D341Med (cell line): ENCODE data around the gene NCBP1.
"Not testable (repeated sequence)": the region's sequence is repeated elsewhere in the genome, so short reads cannot be mapped to it uniquely, and the experiment has no call there.

Source experiments
- DNase-seq: peaks from one replicate; pipeline ENCODE4 v3.0.0; 2012; ENCODE audit warnings: low spot score

Gene NCBP1, protein sequence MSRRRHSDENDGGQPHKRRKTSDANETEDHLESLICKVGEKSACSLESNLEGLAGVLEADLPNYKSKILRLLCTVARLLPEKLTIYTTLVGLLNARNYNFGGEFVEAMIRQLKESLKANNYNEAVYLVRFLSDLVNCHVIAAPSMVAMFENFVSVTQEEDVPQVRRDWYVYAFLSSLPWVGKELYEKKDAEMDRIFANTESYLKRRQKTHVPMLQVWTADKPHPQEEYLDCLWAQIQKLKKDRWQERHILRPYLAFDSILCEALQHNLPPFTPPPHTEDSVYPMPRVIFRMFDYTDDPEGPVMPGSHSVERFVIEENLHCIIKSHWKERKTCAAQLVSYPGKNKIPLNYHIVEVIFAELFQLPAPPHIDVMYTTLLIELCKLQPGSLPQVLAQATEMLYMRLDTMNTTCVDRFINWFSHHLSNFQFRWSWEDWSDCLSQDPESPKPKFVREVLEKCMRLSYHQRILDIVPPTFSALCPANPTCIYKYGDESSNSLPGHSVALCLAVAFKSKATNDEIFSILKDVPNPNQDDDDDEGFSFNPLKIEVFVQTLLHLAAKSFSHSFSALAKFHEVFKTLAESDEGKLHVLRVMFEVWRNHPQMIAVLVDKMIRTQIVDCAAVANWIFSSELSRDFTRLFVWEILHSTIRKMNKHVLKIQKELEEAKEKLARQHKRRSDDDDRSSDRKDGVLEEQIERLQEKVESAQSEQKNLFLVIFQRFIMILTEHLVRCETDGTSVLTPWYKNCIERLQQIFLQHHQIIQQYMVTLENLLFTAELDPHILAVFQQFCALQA

DNA sequence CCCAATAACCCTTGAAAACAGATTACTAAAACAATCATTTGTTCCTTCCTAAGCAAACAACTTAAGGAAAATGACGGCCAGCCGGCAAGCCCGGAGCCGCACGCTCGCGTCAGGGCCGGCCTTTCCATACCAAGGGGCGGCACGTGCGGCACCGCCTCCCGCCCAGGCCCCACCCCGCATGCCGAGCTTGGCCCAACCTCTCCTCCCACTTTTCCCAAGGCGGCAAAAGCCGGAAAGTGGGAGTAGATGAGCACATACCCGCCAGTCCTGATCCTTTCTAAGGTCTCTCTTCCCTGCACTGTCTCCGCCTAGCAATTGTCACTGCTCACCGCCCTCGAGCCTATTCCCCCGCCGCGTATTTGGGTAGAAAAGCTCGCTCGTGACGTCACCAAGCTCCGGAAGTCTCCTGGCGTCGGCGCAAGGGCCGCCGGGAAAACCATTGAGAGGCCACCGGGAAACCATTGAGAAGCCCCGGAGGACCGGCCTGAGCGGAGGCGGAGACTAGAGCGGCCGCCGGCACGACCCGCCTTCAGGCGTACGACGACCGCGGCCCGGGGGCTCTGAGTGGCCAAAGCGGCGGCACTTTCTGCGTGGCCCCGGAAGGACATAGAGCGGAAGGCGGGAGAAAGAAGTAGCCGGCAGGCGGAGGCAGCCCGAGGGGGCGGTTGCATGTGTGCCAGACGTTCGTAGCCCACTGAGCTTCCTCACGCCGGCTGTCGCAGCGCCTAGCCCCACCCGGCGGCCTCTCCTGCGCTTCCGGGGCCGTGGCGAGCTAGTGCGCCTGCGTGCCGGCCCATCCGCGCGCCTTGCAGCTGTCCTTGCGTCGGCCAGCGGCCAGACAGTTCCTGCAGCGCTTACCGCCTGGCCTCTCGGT lies at the start of gene NCBP1, which contains the start of gene TSTD2:
NCBP1 (plus strand) TSS at position 837 of the 874 bp plus-strand sequence. CDS start 61 bp downstream, outside the sequence.
TSTD2 (minus strand) TSS at position 384 of the 874 bp plus-strand sequence. CDS start 5,806 bp downstream, outside the sequence.
- DNase-seq = peak; percentile 95

DNA sequence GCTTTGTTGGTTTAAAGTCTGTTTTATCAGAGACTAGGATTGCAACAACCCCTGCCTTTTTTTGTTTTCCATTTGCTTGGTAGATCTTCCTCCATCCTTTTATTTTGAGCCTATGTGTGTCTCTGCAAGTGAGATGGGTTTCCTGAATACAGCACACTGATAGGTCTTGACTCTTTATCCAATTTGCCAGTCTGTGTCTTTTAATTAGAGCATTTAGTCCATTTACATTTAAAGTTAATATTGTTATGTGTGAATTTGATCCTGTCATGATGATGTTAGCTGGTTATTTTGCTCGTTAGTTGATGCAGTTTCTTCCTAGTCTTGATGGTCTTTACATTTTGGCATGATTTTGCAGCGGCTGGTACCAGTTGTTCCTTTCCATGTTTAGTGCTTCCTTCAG lies 48.8 kb upstream of the NCBP1 start:
- not testable (repeated sequence) for DNase-seq

DNA sequence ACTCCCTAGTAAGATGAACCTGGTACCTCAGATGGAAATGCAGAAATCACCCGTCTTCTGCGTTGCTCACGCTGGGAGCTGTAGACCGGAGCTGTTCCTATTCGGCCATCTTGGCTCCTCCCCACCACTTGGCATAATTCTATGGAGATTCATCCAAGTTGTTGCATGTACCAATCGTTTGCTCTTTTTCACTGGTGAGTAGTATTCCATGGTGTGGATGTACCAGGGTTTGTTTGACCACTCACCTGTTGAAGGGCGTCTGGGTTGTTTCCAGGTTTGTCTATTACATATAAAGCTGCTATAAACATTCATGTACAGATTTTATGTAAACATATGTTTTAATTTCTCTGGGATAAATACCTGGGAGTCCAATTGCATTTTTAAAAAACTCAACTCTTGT lies 46.7 kb upstream of the NCBP1 start:
- DNase-seq = not testable (repeated sequence)

- DNase-seq = no peak
These were observed 42.1 kb upstream of the NCBP1 start for GRCh38 chr9:97591535-97591934.

DNA sequence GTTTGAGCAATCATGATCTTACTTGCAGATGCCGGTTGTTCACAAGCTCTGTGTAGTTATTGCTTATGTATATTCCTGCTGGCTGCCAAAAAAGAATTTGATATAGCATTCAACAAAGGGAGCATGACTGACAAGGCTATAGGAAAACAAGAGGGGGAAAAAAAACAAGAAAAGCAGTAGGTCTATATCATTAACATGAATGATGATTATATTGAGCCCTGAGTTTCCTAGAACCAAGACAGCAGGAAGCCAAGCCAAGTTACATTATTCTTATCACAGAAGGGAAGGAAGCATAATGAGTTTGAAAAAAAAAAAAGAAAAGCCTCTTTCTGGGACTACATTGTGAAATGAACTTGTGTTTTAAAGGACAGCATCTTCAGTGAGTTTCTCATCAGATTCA lies 41.5 kb upstream of the NCBP1 start:
- no peak for DNase-seq

DNA sequence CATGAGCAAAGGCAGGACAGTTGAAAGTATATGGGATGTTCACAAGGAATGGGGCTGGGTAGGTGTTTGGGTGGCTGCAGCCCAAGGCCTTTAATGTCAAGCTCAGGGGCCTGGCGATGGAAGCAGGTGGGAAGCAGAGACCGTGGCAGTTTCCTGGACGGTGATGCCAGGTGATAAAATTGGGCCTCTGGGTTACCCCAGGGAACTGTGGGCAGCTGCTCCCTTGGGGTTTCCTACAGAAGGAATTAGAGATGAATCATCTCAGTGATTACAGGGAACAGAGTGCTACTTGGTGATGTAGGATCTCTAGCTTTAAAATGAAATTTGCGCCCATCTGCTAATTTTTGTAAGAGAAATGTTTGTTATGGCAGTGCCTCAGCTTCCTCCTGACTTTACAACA lies 39.7 kb upstream of the NCBP1 start:
- no peak for DNase-seq

DNA sequence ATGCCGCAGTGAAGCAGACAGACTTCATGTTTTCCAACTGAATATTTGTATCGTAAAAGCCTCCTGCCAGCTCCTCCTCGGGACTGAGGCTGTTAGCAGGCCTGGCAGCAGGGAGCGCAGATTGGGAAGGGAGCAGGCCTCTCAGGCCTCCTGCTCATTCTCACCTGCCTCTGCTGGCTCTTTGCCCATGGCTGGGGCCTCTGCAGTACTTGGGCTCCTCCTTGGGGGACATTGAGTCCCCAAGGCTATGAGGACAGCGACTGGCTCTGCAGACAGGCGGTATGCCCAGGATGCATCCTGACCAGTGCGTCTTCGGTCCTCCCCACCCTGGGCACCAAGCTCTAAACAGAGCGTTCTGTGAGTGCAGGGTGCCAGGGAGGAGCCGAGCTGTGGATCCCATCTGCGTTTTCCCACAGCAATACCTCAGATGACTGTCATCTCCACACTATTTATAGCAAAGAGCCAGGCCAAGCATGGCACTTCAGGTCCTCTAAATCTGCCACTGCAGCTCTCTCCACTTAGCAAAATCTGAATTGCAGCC lies 39.2 kb upstream of the NCBP1 start:
- DNase-seq = no peak

- no peak for DNase-seq
These were observed 36.7 kb upstream of the NCBP1 start for GRCh38 chr9:97596906-97597305.

DNA sequence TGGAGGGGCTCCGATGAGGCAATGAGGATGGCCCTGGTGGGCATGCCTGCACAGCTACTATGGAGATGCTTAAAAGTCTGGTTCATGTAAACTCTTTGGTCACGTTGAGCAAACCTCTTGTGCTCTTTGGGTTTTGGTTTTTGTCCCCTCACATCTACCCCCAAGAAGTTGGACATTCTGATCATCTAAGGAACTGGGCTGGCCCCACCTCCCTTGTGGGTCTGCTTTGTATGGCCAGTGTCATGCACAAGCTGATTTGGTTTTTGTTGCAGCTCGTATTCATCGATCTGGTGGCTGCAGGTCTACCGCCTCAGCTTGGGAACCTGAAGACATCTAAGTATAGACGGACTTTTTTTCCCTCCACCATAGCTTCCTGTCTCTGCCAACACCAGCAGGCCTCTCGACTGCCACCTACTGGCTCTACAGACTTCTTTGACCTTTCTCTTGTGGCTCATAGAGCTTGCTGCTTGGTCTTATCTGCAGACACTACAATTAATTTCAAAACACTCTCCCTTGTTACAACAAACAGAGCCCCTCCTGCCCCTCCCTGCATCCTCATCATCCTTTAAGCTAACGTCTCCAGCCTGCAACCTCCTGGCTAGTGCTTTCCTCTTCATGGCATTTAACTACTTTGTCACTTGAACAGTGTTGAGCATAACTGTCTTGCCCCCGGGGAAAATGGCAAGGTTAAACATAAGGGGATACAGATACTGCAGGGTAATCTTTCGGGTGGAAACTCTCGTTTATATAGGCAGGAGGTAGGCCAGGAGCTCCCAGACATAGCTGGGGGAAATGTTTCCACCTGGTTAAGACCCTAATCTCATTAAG lies 34.9 kb upstream of the NCBP1 start:
- peak; percentile 76 for DNase-seq

DNA sequence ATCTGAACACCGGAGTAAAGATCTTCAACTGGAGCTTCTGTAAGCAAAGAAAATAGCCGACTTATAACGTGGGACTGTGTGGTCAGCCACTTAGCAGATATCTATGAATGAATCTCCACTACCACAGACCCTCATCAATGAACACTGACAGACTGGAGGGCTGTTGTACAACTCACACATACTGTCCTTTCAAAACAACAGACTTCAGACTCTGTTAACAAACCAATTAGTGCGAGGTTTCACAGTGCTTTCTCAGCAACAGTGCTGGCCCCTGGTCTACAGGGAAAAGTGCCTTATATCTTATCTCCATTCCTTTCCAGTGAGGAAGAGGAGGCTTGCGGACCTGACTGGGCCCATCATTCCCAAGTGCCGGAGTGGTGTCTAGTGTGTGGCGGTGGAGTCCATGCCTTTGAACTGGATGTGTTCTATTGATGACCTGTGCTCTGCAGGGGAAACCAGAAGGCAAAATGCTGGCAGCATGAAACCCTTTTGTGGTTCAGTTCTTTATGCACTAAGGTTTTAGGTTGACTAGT lies 34.2 kb upstream of the NCBP1 start:
- no peak for DNase-seq

- DNase-seq = no peak
These were observed 32.9 kb upstream of the NCBP1 start for GRCh38 chr9:97600531-97601227.

GRCh38 chr9:97601228-97601898 lies 32.3 kb upstream of the NCBP1 start:
- no peak for DNase-seq

DNA sequence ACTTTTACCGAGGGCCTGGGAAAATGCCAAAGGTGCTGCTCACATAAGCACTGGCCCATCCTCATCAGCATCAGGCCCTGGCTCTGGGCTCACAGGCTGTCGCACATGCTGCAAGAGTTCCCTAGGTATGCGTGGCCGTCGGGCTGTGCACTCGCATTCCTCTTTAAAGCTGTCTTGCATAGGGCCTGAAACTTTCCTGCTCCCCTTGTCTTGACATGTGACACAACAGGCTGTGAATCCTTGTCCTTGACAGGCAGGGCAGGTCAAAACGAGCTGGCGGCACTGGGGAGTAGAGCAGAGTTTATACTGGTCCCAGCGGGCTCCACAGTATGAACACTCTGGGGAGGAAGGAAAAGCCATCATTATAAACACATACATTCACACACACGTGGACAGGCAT lies 31.2 kb upstream of the NCBP1 start:
- DNase-seq = no peak

- DNase-seq = no peak
These were observed 28.5 kb upstream of the NCBP1 start for GRCh38 chr9:97604901-97605645.

DNA sequence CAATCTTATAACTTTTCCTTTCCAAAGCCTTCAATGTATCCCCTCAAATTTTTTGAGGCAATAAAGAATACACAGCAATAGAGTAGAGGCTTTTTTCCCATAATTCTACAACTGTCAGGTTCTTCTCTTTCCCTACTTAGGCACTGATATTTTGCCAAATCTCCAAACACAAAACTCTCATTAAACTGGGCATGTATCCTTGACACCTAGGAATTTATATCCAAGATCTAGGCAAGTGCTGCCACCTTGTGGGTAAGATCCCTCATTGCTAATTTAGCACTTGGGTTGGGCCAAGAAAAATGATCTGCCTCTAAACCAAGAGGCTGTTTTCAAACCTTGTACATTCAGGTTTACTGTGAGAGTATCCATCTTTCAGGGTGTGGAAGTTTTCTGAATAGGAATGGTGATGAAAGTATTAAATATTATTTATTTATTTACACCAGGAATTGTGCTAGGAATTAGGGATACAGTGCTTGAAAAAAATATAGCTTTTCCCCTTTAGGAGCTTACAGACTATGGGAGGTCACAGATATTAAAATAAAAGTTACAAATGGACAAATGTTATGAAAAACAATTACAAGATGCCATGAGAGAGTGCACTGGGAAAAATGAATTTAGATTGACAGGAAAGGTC lies 18.1 kb upstream of the NCBP1 start:
- peak; percentile 65 for DNase-seq

GRCh38 chr9:97617939-97618416 lies 15.6 kb upstream of the NCBP1 start:
- no peak for DNase-seq

- not testable (repeated sequence) for DNase-seq
These were observed 13.6 kb upstream of the NCBP1 start for GRCh38 chr9:97620063-97620462.

DNA sequence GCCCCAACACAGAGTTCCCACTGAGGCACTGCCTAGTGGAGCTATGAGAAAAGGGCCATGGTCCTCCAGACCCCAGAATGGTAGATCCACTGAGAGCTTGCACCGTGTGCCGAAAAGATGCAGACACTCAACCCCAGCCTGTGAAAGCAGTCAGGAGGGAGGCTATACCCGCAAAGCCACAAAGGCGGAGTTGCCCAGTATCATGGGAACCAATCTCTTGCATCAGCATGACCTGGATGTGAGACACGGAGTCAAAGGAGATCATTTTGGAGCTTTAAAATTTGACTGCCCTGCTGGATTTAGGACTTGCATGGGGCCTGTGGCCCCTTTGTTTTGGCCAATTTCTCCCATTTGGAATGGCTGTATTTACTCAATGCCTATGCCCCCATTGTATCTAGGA lies 11.1 kb upstream of the NCBP1 start:
- DNase-seq = not testable (repeated sequence)
